H1 (cell line): ENCODE results near the gene IST1. TPM values are rescaled to one million over a fixed set of nuclear protein-coding genes. Genes with fewer than 3 reads are reported as not detected.

Source experiments
- CTCF ChIA-PET: fragments of 300-600 bp; sonication (Branson Sonifier 250); formaldehyde crosslinking; loops from one replicate; lab custom pipeline; 2021; ENCODE audit not compliant: partially characterized antibody; lab: Charles Lee
- POLR2A ChIA-PET: fragments of 300-600 bp; sonication (Branson Sonifier 250); formaldehyde crosslinking; loops from one replicate; lab custom pipeline; 2021; ENCODE audit warnings: inconsistent platforms; ENCODE audit not compliant: partially characterized antibody; lab: Charles Lee
- DNase-seq, 2 experiments: peaks; one replicate each; pipeline versions ENCODE4 v3.0.0 to v3.0.0-alpha.2; 2010 to 2022; ENCODE audit warnings: low spot score in 2 of 2, low read depth in 1 of 2, mixed read lengths in 1 of 2
- FAIRE-seq: peaks from 2 replicates; lab custom pipeline; 2011; peaks lifted over from hg19 to GRCh38; lab: Jason Lieb, UNC
- H2AFZ ChIP-seq: 2 replicates; pipeline ENCODE4 v1.8.1; 2012; ENCODE audit warnings: low read length, inconsistent platforms
- H2AK5ac ChIP-seq: 2 replicates; pipeline ENCODE4 v1.6.1; 2013; ENCODE audit warnings: low read depth, low read length
- H2BK120ac ChIP-seq: replicated peaks from 2 replicates; pipeline ENCODE3; 2013; ENCODE audit warnings: low read depth, low read length, inconsistent platforms
- H2BK12ac ChIP-seq: 2 replicates; pipeline ENCODE4 v1.6.1; 2013; ENCODE audit warnings: low read depth, low read length
- H2BK15ac ChIP-seq: 2 replicates; pipeline ENCODE4 v1.6.1; 2013; ENCODE audit warnings: low read length
- H2BK20ac ChIP-seq: 2 replicates; pipeline ENCODE4 v1.6.1; 2013; ENCODE audit warnings: low read length
- H2BK5ac ChIP-seq: 2 replicates; pipeline ENCODE4 v1.6.1; 2013; ENCODE audit warnings: low read depth, low read length
- H3K14ac ChIP-seq: 2 replicates; pipeline ENCODE4 v1.6.1; 2013; ENCODE audit warnings: inconsistent platforms; ENCODE audit not compliant: insufficient read length
- H3K18ac ChIP-seq: 2 replicates; pipeline ENCODE4 v1.6.1; 2013; ENCODE audit warnings: low read length; ENCODE audit errors: extremely low read depth
- H3K23ac ChIP-seq: 2 replicates; pipeline ENCODE4 v1.6.1; 2013; ENCODE audit warnings: inconsistent platforms; ENCODE audit not compliant: insufficient read length
- H3K23me2 ChIP-seq: 2 replicates; pipeline ENCODE4 v1.6.1; 2013; ENCODE audit warnings: low read depth, low read length
- H3K27ac ChIP-seq: 2 replicates; pipeline ENCODE4 v1.6.1; 2011; ENCODE audit warnings: low read depth, low read length, inconsistent platforms
- H3K27me3 ChIP-seq, 4 experiments: replicated peaks in 1 of 4; 1 replicate in 1 of 4; 2 replicates in 3 of 4; pipeline versions ENCODE4 v1.6.1 to v1.8.1; 2011 to 2013; ENCODE audit warnings: low read length in 3 of 4, mild to moderate bottlenecking in 3 of 4, inconsistent platforms in 2 of 4, mixed read lengths in 2 of 4, moderate library complexity in 1 of 4; ENCODE audit not compliant: control insufficient read depth in 3 of 4, insufficient read depth in 3 of 4; ENCODE audit errors: extremely low read depth in 1 of 4
- H3K36me3 ChIP-seq, 4 experiments: 2 replicates each; pipeline versions ENCODE4 v1.6.1 to v1.8.1; 2011 to 2013; ENCODE audit warnings: mild to moderate bottlenecking in 4 of 4, low read length in 3 of 4, moderate library complexity in 2 of 4, control low read depth in 1 of 4, inconsistent platforms in 1 of 4; ENCODE audit not compliant: insufficient read depth in 4 of 4, control insufficient read depth in 2 of 4
- H3K4ac ChIP-seq: replicated peaks from 2 replicates; pipeline ENCODE3; 2013; ENCODE audit warnings: low read length, low read depth, mixed read lengths, inconsistent platforms; ENCODE audit not compliant: insufficient read length
- H3K4me1 ChIP-seq, 4 experiments: replicated peaks in 1 of 4; 1 replicate in 1 of 4; 2 replicates in 3 of 4; pipeline versions ENCODE4 v1.6.1 to v1.8.1; 2011 to 2013; ENCODE audit warnings: low read length in 3 of 4, inconsistent platforms in 2 of 4, mixed read lengths in 1 of 4; ENCODE audit not compliant: insufficient read depth in 4 of 4, control insufficient read depth in 3 of 4
- H3K4me2 ChIP-seq, 2 experiments: 2 replicates each; pipeline versions ENCODE4 v1.6.1 to v1.8.1; 2011 to 2013; ENCODE audit warnings: low read depth in 2 of 2, low read length in 2 of 2, control low read depth in 1 of 2, inconsistent platforms in 1 of 2, mild to moderate bottlenecking in 1 of 2; ENCODE audit not compliant: insufficient read depth in 1 of 2
- H3K4me3 ChIP-seq, 4 experiments: fragments of 200-600, 300-600 bp in 1 of 4; sonication (generic), shearing (Covaris generic), sonication (Bioruptor Twin) in 1 of 4; 2 replicates each; pipeline versions ENCODE4 v1.5.1 to v1.8.1; 2011 to 2016; ENCODE audit warnings: low read length in 4 of 4, low read depth in 3 of 4, control low read depth in 2 of 4, inconsistent platforms in 2 of 4, mild to moderate bottlenecking in 2 of 4, mixed read lengths in 1 of 4, moderate library complexity in 1 of 4; ENCODE audit not compliant: insufficient read depth in 2 of 4; ENCODE audit errors: extremely low read depth in 1 of 4
- H3K56ac ChIP-seq: replicated peaks from 2 replicates; pipeline ENCODE3; 2013; ENCODE audit warnings: low read depth, mild to moderate bottlenecking, mixed read lengths, low read length, inconsistent platforms; ENCODE audit not compliant: insufficient read length
- H3K79me1 ChIP-seq: 2 replicates; pipeline ENCODE4 v1.6.1; 2013; ENCODE audit warnings: low read depth, low read length, control low read depth
- H3K79me2 ChIP-seq, 2 experiments: 2 replicates each; pipeline versions ENCODE4 v1.6.1 to v1.8.1; 2012 to 2013; ENCODE audit warnings: low read length in 2 of 2, mild to moderate bottlenecking in 2 of 2, inconsistent platforms in 1 of 2; ENCODE audit not compliant: insufficient read depth in 2 of 2, control insufficient read depth in 1 of 2
- H3K9ac ChIP-seq, 4 experiments: replicated peaks in 1 of 4; 1 replicate in 1 of 4; 2 replicates in 3 of 4; pipeline versions ENCODE4 v1.6.1 to v1.8.1; 2011 to 2013; ENCODE audit warnings: low read depth in 3 of 4, low read length in 3 of 4, control low read depth in 2 of 4, mild to moderate bottlenecking in 2 of 4, moderate library complexity in 2 of 4, inconsistent platforms in 1 of 4; ENCODE audit errors: extremely low read depth in 1 of 4
- H3K9me3 ChIP-seq, 2 experiments: 2 replicates each; pipeline versions ENCODE4 v1.6.1 to v1.8.1; 2012 to 2013; ENCODE audit warnings: mild to moderate bottlenecking in 2 of 2, moderate library complexity in 2 of 2, control low read depth in 1 of 2, inconsistent platforms in 1 of 2, low read depth in 1 of 2, low read length in 1 of 2, mixed read lengths in 1 of 2; ENCODE audit not compliant: insufficient read depth in 2 of 2
- H4K20me1 ChIP-seq, 2 experiments: replicated peaks in 1 of 2; 2 replicates each; pipeline versions ENCODE3 to v1.8.1; 2011 to 2013; ENCODE audit warnings: inconsistent platforms in 2 of 2, low read length in 2 of 2, mild to moderate bottlenecking in 1 of 2; ENCODE audit not compliant: insufficient read depth in 2 of 2, control insufficient read depth in 1 of 2
- H4K5ac ChIP-seq: 2 replicates; pipeline ENCODE4 v1.6.1; 2013; ENCODE audit warnings: low read length, low read depth, mixed read lengths, inconsistent platforms; ENCODE audit not compliant: insufficient read length
- H4K8ac ChIP-seq: 2 replicates; pipeline ENCODE4 v1.8.0; 2013; ENCODE audit warnings: mild to moderate bottlenecking, moderate library complexity, low read length, inconsistent platforms; ENCODE audit not compliant: insufficient read depth; ENCODE audit errors: extremely low read depth
- H4K91ac ChIP-seq: replicated peaks from 2 replicates; pipeline ENCODE3; 2013; ENCODE audit warnings: low read length, mixed read lengths, inconsistent platforms; ENCODE audit not compliant: insufficient read length
- CBX8 ChIP-seq: fragments of 300-800, 300-1000 bp; sonication (generic); IDR thresholded peaks from 2 replicates; pipeline ENCODE4 v1.7.1; 2016; ENCODE audit warnings: low read depth, low read length, borderline replicate concordance
- CHD2 ChIP-seq: IDR thresholded peaks from 2 replicates; pipeline ENCODE4 v1.6.1; 2012; ENCODE audit warnings: low read length, improper control_type of control experiment
- CTBP2 ChIP-seq: IDR thresholded peaks from 2 replicates; pipeline ENCODE4 v1.7.0; 2011; ENCODE audit warnings: borderline replicate concordance, mild to moderate bottlenecking, moderate library complexity, mixed read lengths, low read length; ENCODE audit not compliant: insufficient read depth, insufficient read length
- CTCF ChIP-seq, 3 experiments: IDR thresholded peaks; 1 replicate in 2 of 3; 2 replicates in 1 of 3; pipeline versions ENCODE4 v1.5.1 to v1.6.1; 2011; ENCODE audit warnings: low read length in 3 of 3, mild to moderate bottlenecking in 3 of 3, inconsistent platforms in 2 of 3, low read depth in 1 of 3, moderate library complexity in 1 of 3; ENCODE audit not compliant: insufficient read depth in 1 of 3; ENCODE audit errors: control extremely low read depth in 1 of 3
- HDAC6 ChIP-seq: IDR thresholded peaks from one replicate; pipeline ENCODE4 v1.7.1; 2012; ENCODE audit warnings: low read depth, mild to moderate bottlenecking, inconsistent platforms, low read length, moderate library complexity
- JUN ChIP-seq: IDR thresholded peaks from 2 replicates; pipeline ENCODE4 v1.6.1; 2011; ENCODE audit warnings: low read depth, mild to moderate bottlenecking, improper control_type of control experiment, low read length
- JUND ChIP-seq: IDR thresholded peaks from 2 replicates; pipeline ENCODE4 v1.6.1; 2011; ENCODE audit warnings: mild to moderate bottlenecking, improper control_type of control experiment, low read length
- RFX5 ChIP-seq: IDR thresholded peaks from 2 replicates; pipeline ENCODE4 v1.6.1; 2011; ENCODE audit warnings: low read depth, low read length, improper control_type of control experiment, borderline replicate concordance
- SP2 ChIP-seq: IDR thresholded peaks from 2 replicates; pipeline ENCODE4 v1.6.1; 2012; ENCODE audit warnings: mild to moderate bottlenecking, low read length, inconsistent platforms
- SP4 ChIP-seq: IDR thresholded peaks from 2 replicates; pipeline ENCODE4 v1.6.1; 2012; ENCODE audit warnings: low read length, inconsistent platforms
- SRF ChIP-seq: IDR thresholded peaks from 2 replicates; pipeline ENCODE4 v1.6.1; 2011; ENCODE audit warnings: mild to moderate bottlenecking, low read depth, low read length, moderate library complexity
- TAF1 ChIP-seq: IDR thresholded peaks from 2 replicates; pipeline ENCODE4 v1.6.1; 2011; ENCODE audit warnings: mild to moderate bottlenecking, low read depth, low read length
- WGBS, 2 experiments: shearing (Covaris generic) in 1 of 2; methylation state at CpG; one replicate each; pipeline versions ENCODE4 v1.1.6 to v1.1.7; 2013 to 2015; ENCODE audit warnings: low lambda C conversion rate in 2 of 2, mixed read lengths in 2 of 2, inconsistent platforms in 1 of 2, low coverage in 1 of 2, missing lambda C conversion rate in 1 of 2; ENCODE audit not compliant: insufficient replicate concordance in 2 of 2, insufficient coverage in 1 of 2, insufficient read length in 1 of 2; ENCODE audit errors: extremely low coverage in 1 of 2, missing lambda C conversion rate in 1 of 2; 5-methylcytosine and 5-hydroxymethylcytosine counted together
- polyA plus RNA-seq, 7 experiments: library from polyadenylated mRNA; depleted of rRNA in 3 of 7; stranded (reverse) in 5 of 7; unstranded in 2 of 7; fragments of >200 nt in 5 of 7; fragments of 200-250 nt in 2 of 7; gene quantifications; 1 replicate in 5 of 7; 2 replicates in 1 of 7; 4 replicates in 1 of 7; pipeline versions ENCODE4 v1.2.1 to v1.2.3, GENCODE V29; 2011 to 2013; ENCODE audit warnings: missing spikeins in 2 of 7, mixed read lengths in 2 of 7
- total RNA-seq: library from RNA; stranded (reverse); fragmentation: NEBNext Ultra II Directional; extraction: Animal tissue kit (Norgen Biotek cat#: 25700); gene quantifications from 2 replicates; pipeline ENCODE4 v1.2.1, GENCODE V29; 2021

IST1 gene
- total and polyA plus RNA-seq, 2 of the 8 experiments (the other 6 are each of a cell fraction or from before 2014, with no cell fraction given), result 190 to 248 TPM

- Histone ChIP-seq H3K27ac (no peak overlapping the region), H2BK120ac (no peak overlapping the region), H3K23me2 (no peaks in the 10 kb centered on the region), H2AK5ac (no peak overlapping the region), H3K4ac (no peak overlapping the region), H3K36me3 (peaks cover 2 to 6% (median 2%) of the 10 kb centered on the region in 4 experiments; a peak in 4 of 8 replicates), H2BK5ac (no peak overlapping the region), H4K5ac (no peak overlapping the region), H3K14ac (no peak overlapping the region), H3K79me1 (no peaks in the 10 kb centered on the region), H3K56ac (no peak overlapping the region), H2AFZ (no peak overlapping the region), H3K18ac (no peak overlapping the region), H3K4me2 (no peak overlapping the region), H3K9ac (no peak overlapping the region), H2BK20ac (no peak overlapping the region), H2BK15ac (no peak overlapping the region), H2BK12ac (no peak overlapping the region), H3K23ac (no peak overlapping the region), H3K9me3 (no peaks in the 10 kb centered on the region), H3K27me3 (no peaks in the 10 kb centered on the region), H4K20me1 (peaks cover 0 to 3% of the 10 kb centered on the region in 2 experiments), H4K91ac (no peak overlapping the region), H3K4me1 (no peaks in the 10 kb centered on the region), H4K8ac (no peak overlapping the region), H3K79me2 (no peaks in the 10 kb centered on the region), H3K4me3 (no peak overlapping the region)
- 96% methylated on average over 2 of the region's 2 CpGs; no CpG with 5 or more reads in 1 of the 2 experiments for WGBS, 2 experiments
- POLR2A ChIA-PET, result interaction anchor here (1.0 to 2.2 kb wide), 4 partner anchors 9 to 13 kb away, joined by 3 to 5 read pairs (median 4); partner anchors contain the start of gene ZNF821
- DNase-seq (no peak), FAIRE-seq (no peak)
- CTCF ChIA-PET, result interaction anchor here (1.6 to 6.1 kb wide), 2 partner anchors 12 to 15 kb away, joined by 4 to 57 read pairs; partner anchors contain the start of gene ZNF821
- TF ChIP-seq CTCF (IDR thresholded peaks at IDR 0.05; ENCODE audit: control extremely low read depth in 1 of 3, insufficient read depth in 1 of 3, low read depth in 1 of 3, low read length in 3 of 3) (no peak), RFX5 (no peak), JUND (no peak), SP2 (no peak), CTBP2 (no peak), HDAC6 (no peak), TAF1 (no peak), CHD2 (no peak), CBX8 (no peak), SP4 (no peak), SRF (no peak), JUN (no peak)
Measured at GRCh38 chr16:71870818-71871217, 24.5 kb upstream of the IST1 start.
